Activated gamma-delta T cell (primary cell): ENCODE results near the gene AKAP12.

ENCODE experiments used
- DNase-seq: peaks from one replicate; lab custom pipeline; 2025; lab: John Stamatoyannopoulos, UW
- total RNA-seq, 2 donors: gene quantifications; one replicate each; lab custom pipeline; 2026; lab: John Stamatoyannopoulos, UW

Gene AKAP12, protein sequence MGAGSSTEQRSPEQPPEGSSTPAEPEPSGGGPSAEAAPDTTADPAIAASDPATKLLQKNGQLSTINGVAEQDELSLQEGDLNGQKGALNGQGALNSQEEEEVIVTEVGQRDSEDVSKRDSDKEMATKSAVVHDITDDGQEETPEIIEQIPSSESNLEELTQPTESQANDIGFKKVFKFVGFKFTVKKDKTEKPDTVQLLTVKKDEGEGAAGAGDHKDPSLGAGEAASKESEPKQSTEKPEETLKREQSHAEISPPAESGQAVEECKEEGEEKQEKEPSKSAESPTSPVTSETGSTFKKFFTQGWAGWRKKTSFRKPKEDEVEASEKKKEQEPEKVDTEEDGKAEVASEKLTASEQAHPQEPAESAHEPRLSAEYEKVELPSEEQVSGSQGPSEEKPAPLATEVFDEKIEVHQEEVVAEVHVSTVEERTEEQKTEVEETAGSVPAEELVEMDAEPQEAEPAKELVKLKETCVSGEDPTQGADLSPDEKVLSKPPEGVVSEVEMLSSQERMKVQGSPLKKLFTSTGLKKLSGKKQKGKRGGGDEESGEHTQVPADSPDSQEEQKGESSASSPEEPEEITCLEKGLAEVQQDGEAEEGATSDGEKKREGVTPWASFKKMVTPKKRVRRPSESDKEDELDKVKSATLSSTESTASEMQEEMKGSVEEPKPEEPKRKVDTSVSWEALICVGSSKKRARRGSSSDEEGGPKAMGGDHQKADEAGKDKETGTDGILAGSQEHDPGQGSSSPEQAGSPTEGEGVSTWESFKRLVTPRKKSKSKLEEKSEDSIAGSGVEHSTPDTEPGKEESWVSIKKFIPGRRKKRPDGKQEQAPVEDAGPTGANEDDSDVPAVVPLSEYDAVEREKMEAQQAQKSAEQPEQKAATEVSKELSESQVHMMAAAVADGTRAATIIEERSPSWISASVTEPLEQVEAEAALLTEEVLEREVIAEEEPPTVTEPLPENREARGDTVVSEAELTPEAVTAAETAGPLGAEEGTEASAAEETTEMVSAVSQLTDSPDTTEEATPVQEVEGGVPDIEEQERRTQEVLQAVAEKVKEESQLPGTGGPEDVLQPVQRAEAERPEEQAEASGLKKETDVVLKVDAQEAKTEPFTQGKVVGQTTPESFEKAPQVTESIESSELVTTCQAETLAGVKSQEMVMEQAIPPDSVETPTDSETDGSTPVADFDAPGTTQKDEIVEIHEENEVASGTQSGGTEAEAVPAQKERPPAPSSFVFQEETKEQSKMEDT (N-terminal part only)
- 1.1 to 2.5 reads per million in 2 donors for total RNA-seq

DNA sequence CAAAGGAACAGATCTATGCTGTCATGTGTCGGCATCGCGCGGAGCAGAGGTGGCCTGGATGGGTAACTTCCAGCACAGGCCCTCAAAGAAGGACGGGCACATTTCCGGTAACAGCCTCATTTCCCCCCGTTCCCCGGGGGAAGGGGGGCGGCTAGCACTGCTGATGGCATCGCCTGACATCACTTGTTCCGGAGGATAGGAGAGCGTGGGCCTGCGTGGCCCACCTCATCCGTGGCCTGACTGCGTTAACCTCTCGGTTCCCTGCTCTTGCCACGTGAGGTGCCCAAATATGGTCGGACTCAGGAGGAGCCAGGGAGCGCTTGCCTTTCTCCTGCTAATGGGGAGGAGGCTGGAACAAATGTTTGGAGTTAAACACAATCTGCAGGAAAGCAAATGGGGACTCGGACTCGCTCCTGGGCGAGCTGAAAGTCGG lies at the start of gene AKAP12:
Gene AKAP12, plus strand, starts transcription at position 365 of the 433 bp plus-strand sequence. CDS start 596 bp downstream, outside the sequence.
- no peak for DNase-seq

DNA sequence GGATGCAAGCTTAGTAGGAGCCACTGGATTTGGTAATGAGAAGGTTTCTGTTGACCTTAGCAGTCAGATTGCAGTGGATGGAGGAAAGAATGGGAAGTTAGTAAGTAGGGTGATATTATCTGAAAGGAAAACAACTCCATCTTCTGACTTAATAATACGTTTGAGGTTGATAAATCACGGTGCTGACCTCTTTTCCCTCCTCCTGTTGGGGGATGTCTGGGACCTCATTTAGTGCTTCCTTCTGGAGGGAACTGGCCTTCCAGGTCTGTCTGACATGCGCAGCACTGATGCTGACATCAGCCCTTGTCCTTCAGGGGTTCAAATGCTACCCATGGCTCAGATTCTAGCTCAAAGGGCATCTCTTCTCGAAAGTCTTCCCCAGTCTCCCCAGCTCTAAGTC lies 48.2 kb upstream of the AKAP12 start:
- DNase-seq: no peak

DNA sequence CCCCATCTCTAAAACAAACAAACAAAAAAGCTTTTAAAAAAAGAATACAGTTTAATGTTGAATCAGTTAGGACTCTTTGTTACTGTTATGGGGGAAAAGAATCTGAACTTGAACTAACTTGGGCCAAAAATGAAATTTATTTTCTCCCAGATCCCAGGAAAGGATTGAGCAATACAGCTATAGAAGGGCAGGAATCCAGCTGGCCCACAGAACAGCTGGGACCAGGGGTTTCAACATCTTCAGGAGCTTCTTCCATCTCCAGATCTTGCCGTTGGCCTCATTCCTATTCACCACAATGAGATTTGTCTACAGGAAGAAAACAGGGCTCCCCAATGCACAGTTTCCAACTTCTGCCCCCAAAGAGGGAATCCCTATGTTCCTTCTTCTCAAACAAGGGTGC lies 43.2 kb upstream of the AKAP12 start:
- DNase-seq: no peak

DNA sequence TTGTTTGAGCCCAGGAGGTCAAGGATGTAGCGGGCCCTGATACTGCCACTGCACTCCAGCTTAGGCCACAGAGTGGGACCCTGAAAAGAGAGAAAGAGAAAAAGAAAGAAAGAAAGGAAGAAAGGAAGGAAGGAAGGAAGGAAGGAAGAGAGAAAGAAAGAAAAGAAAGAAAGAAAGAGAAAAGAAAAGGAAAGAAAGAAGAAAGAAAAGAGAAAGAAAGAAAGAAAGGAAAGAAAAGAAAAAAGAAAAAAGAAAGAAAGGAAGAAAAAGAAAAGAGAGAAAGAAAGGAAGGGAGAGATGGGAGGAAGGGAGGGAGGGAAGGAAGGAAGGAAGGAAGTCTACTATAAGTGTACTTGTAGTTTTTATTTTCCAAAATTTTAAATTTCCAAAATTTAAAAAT lies 42.2 kb upstream of the AKAP12 start:
- DNase-seq: no peak

DNA sequence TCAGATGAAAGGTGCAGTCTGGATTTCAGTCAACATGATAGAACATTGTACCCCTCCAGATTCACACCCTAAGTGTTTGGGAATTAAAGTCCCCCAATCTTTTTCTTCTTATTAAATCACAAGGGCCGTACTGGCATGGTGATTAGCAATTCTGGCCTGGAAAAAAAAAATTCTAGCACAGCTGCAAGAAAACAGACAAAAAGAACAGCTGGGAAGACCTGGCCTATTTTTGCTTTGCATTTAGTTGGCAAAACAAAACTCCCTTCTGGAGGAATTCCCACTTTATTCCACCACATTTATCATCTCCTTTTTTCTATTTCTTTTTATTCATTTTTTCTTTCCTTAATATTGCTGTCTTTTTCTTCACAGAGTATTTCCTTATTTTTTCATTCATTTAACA lies 39.8 kb upstream of the AKAP12 start:
- no peak for DNase-seq

DNA sequence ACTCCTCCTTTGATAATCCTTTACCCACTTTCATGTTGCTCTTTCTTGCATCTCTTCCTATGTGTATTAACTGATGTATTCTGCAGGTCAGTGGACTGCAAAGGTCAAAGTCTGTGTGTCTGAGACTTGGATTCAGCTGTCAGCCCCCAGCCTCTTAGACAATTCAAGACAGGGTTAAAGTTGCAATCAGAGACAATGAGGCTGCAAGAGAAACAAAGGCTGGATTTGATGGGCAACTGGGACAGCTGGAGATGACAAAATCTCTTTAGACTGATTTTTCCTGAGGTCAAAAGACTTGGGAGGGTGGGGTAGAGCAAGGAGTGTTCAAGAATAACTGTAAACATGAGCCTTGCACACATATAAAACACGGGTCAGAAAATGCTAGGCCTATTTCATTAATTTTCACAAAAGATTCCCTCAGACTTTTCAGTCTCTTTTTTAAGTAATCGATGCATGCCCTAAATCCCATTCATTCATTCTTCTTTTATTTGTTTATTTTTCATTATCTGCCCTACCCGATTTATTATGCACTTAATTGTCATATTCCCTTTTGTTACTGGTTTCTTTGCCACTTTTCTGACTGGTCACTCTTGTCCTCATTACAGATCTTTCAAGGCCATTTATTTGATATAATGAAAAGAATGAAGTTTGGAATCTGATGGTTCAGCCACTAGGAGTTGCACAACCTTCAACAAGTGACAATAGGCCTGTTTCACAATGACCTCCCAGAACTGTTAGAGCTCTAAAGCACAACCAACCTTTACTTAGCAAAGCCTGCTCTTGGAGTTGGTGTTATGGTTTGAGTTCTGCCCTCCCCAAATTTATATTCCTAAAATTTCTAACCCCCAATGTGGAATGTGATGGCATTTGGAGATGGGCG lies 33.8 kb upstream of the AKAP12 start:
- no peak for DNase-seq

DNA sequence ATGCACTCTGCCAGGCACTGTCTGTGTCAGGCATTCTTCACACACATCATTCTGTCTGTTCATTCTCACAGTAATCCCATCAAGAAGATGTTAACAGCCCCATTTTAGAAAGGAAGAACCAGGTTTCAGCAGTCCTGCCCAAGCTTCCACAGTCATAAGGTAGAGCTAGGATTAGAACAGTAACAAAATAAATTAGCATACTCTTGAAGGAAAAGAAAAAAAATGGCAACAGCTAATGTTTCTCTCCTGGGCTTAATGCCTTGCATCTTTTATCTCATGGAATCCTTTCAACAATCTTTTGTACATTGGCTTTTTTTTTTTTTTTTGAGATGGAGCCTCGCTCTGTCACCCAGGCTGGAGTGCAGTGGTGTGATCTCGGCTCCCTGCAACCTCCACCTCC lies 32.1 kb upstream of the AKAP12 start:
- DNase-seq: no peak

DNA sequence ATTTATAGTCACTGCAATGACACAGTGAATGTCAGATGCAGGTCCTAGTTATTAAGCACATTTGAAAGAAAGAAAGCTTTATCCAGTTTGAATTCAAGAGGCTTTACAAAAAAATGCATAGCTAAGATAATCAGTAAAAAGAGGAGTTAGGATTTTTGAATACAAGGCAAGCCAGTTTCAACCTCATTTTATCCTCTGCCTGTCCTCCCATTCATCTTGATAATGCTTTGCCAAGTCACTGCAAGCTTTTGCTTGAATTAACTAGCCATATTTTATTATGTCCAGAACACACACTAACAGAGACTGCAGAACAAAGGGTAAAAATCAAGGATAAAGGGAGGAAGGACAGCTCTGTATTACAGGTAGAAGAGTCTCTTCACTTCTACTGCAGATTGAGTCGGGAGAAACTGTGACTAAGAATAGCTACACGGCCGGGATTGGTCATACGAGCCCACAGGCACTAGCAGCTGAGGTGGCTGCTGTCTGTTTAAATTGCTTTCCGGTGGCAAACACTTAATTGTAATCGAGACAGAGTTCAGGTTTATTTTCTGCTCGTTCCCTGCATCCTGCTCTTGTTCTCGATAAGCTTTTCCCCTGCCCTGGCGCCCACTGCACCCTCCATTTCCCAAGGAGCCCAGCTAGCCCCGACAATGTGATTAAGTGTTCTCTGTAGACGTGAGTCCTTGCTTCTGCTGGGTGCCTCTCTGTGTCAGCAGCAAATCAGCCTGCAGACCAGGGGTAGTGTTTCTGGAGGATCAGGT lies 30.5 kb upstream of the AKAP12 start:
- DNase-seq: no peak

DNA sequence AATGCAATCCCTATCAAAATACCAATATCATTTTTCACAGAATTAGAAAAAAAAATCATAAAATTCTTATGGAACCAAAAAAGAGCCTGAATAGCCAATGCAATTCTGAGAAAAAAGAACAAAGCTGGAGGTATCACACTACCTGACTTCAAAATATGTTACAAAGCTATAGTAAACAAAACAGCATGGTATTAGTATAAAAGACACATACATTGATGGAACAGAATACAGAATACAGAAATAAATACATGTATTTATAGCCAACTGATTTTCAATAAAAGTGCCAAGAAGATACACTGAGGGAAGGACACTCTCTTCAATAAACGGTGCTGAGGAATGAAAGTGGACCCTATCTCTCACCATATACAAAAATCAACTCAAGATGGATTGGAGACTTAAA lies 28.7 kb upstream of the AKAP12 start:
- DNase-seq: no peak

DNA sequence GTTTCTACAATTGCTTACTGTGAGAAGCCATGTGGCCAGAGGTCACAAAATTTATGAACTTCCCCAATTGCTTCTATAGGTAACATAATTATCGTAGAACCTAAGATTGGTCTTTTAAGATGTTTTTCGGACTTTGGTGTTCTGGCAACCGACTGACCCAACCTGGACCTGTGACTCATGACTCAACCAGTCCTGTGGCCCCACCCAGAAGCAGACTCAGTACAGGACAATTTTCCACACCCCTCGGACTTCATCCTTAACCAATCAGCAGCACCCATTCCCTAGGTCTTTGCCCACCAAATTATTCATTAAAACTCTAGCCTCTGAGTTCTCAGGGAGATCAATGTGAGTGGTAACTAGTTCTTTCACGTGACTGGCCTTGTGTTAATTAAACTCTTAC lies 26.4 kb upstream of the AKAP12 start:
- DNase-seq: no peak

DNA sequence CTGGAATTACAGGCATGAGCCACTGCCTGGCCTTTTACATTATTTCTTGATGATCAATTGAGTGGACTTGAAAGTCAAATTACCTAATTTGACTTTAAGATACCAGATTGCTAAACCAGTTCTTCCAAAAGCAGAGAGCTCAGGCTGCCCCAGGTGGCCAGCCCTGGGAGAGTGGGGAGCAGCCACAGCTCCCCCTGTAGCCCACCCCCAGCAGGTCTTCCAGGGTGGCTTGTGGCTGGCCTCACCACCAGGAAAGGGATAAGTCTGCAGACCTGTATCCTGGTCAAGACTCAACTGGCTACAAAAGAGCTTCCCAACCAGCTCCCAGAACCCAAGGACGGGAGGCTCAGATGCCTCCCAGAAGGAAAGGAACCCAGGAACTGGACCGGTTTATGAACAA lies 23.8 kb upstream of the AKAP12 start:
- no peak for DNase-seq

DNA sequence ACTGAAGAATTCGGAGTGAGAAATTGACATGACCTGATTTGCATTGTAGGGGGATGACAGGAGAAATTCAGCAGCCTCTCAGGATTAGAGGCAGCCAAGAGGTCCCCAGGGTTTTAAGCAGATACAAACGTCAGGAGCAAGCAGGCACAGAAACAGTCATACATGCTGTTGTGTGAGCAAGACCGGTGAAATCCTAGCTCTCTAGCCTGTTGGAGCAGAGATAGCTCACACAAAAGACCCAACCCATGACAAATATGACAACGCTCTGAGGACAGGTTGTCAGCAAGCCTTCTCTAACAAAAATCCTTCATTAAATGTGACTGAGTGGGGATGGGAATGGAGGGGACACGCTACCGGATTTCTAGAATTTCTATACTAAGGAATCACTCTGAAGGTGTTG lies 23.0 kb upstream of the AKAP12 start:
- DNase-seq: no peak

DNA sequence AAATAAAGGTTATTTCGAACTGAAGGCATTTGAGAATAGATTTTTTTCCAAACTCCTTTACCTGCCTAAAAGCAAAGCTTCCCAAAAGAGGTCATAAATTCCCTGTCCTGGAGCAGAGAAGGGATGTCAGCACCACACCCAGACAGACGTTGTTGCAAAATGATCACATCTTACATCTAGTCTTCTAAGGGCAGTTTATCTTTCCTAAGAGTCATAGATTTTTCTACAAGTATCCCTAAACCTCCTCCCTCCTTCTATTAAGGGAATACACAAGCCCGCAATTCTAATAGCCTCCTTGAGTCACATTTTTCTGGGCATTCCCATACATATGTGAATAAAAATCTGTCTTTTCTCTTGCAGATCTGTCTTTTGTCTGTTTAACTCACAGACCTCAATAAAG lies 20.6 kb upstream of the AKAP12 start:
- DNase-seq: no peak

DNA sequence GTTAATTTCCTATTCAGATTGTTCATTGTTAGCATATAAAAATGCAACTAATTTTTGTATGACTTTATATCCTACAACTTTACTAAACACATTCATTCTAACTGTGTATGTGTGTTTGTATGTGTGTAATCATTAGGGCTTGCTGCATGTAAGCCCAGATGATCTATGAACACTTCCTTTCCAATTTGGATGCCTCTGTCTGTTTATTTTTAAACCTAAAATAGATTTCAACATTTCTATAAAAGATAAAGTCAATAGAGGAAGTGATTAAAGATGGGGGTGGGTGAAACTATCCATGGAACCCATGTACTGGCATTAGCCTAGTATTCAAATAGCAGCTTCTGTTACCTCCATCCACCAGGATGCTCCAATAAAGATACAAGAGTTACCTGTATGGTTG lies 15.7 kb upstream of the AKAP12 start:
- DNase-seq: no peak

DNA sequence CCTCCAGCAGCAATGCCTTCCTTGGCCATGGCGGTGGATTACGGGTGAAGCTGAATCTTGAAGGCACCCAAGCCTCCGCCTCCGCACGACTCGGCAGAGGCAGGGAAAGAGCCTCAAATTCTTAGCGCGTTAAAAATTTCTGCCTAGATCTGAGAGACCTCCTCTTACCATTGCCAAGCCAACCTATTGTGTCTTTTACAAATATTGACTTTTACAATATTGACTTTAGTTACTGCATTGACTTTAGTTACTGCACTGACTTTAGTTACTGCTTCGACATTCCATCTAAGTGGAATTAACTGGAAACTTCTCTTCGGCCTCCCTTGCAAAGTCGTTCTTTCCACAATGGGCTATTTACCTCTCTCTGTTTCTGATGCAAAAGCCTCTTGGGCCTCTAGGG lies 13.8 kb upstream of the AKAP12 start:
- DNase-seq: no peak

DNA sequence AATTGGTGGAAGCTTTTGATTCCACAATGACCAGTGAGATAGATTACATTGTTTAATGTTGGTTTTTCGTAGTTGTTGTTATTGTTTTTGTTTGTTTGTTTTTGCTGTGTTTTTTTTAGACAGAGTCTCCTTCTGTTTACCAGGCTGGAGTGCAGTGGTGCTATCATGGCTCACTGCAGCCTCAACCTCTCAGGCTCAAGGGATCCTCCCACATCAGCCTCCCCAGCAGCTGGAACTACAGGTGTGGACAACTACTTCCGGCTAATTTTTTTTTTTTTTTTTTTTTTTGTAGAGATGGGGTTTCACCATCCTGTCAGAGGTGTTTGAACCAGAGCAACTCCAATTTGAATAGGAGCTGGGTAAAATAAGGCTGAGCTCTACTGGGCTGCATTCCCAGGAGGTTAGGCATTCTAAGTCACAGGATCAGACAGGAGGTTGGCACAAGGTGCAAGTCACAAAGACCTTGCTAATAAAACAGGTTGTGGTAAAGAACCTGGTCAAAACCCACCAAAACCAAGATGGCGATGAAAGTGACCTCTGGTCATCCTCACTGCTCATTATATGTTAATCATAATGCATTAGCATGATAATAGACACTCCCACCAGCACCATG lies 10.9 kb upstream of the AKAP12 start:
- DNase-seq: no peak

DNA sequence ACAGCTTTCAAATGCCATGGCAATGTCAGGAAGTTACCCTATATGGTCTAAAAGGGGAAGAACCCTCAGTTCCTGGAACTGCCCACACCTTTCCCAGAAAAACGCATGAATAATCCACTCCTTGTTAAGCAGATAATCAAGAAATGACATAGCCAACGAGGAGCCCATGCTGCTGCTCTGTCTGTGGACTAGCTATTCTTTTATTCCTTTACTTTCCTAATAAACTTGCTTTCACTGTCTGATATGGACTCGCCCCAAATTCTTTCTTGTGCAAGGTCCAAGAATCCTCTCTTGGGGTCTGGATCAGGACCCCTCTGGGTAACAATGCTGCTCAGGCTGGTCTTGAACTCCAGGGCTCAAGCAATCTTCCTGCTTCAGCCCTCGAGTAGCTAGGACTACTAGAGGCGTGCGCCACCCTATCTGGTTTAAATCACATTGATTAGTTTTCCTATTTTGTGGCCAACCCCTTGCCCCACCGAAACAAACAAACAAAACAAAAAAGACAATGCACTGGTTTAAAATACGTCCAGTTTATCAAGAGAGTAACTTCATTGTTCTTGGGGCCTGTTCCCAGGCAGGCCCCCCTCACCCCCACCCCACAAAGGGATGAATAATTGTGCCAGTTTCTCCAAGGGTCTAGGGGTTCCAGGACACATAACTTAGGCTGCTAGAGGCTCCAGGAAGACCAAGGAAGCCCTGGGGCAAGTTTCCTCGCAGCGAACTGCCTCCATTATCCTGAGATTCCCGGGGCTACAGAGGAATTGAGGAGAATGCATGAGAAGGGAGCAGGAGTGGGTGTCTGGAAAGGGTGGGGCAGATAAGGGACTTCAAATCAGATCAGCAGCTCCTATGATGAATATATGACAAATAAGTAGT lies 10.1 kb upstream of the AKAP12 start:
- no peak for DNase-seq

DNA sequence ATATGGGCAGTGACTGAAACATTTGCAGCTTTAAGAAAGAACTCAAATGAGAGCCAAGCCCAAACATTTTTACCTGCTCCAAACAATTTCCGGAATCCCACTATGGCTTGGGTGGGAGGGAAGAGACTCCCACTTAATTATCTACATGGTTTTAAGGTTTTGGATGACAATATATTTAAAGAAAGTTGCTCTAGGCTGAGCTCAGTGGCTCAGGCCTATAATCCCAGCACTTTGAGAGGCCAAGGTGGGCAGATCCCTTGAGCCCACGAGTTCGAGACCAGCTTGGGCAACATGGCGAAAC lies 9.5 kb upstream of the AKAP12 start:
- DNase-seq: no peak

DNA sequence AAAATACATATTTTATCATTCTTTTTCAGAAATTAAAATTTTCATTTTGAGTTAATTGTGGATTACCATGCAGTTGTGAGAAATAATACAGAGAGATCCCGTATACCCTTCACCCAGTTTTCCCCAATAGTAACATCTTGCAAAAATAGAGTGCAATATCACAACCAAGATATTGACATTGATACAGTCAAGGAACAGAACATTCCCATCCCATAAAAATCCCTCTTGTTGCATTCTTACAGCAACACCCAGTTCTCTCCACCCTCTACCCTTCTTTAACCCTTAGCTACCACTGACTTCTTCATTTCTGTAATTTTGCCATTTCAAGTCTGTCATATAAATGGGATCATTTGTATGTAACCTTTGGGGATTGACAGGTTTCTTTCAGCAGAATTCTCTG lies 6.9 kb upstream of the AKAP12 start:
- no peak for DNase-seq
